ENCODE data around the gene TSC22D2.
A peak's percentile ranks its signal among the peaks of the same experiment; 100 is the strongest.
"Not testable (repeated sequence)": the region's sequence is repeated elsewhere in the genome, so short reads cannot be mapped to it uniquely, and the experiment has no call there.

TSC22D2 gene

DNA sequence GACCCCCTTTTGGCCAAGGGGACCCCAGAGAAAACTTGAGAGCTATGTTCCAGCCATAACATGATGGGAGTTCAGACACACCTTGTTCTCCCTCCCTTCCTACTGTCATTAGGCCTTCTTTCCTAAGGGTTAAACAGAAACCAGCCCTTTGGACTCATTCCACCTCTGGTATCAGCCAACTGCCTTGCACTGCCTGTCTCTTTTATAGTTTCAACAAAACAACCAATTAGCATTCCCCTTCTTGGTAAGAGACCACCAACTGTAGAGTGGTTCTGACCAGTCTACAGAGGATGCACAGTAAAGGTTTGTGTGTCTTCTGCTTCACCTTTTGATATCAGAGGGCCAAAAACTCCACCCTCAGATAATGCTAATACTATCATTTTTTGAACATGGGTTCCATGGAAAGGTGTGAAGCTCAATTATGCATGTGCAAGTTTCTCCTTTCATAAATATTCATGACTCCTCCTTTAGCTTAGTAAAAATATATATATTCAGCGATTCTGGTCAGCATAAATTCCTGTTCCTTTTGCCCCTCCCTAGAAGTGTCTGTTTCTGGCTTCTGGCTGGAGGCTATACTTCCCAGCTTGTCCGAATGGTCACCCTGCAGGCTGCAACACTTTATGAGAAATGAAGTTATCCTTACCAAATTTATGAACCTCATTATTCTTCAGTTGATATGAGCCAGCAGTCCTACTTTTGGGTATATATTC is 82.3 kb downstream of the TSC22D2 start:
- no peak for DNase-seq

DNA sequence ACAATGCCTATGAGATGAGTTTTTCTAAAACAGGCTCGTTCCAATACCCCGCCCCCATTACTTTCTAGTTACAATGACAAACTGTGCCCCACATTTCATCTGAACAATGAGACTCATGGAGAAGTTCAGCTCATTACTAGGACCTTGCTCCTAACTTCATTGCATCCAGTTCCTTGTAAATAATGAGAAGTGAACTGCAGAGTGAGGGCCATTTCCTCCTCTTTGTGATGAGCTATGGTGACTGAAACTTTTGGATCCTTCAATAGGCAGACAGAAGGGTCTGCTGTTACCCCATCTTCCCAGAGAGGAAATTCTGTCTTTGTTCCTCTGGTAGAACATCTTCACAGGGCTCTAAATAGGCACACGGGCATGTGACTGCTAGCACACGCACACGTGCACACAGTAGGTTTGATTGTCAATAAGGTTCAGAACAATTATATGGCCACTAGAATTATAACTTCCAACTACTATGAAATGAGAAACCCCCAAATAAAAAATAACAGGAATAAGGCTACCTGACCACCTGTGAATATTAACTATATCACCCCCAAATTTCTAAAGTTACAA is 86.4 kb downstream of the TSC22D2 start:
- DNase-seq: peak; percentile 45 to 48

DNA sequence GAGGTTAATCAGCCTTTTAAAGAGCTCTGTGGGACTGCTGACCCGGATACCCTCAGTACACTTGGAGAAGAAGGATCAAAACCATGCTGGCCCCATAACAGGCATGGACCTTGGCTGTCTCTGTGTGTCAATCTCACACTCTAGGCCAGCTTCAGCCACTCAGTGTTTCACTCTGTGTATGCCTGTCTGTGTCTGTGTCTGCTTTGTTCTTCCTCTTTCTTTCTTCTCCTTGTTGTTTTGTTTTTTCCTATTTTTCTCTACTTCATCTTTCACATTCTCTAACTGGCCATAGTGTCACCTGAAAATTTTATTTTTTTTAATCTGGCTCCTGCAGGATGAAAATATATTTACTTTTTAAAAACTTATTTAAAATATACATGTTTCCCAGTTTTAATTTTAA is 87.1 kb downstream of the TSC22D2 start:
- peak; percentile 3 to 40 for DNase-seq

DNA sequence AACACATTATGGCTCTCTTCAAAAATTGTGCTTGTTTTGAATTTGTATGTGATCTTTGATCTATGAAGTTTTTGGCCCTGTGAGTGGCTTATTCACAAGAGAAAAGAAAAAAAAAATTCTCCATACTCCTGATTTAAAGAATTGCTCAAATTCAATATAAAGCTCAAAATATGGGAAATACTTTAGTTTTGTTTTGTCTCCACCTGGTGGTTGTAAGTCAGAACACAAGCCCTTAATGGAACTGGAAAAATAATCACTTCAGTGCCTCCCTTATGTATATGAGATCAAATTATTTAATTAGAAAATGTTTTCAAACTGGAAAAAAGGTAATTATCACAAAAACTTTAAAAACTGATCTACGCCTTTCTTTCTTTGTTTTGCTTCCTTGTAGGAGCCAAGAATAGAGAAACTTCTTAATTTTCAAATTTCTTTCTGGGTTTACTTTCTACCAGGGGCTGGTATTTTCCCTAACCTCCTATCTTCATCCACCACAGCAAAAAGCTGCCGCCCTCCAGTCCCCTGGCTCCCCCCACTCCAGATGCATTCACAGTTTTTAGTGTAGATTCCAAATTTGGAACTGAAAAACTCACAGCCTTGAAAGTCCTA is 87.6 kb downstream of the TSC22D2 start:
- peak; percentile 40 to 74 for DNase-seq

DNA sequence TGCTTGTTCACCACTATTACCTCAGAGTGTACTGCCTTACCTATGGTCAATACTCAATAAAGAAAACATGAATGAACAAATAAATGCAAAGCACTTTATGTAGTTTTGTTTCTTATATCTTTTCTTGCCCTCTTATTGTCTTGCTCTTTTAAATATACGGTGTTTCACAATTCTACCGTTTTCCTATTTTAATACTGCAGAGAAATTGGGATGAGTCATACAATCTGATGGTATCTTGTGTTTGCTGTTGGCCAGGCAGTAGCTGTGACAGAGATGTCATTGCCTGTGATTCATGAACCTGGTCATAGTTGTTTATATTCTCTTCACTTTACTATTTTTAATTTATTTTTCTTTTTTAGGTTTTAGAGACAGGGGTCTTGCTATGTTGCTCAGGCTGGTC is 89.9 kb downstream of the TSC22D2 start:
- DNase-seq: peak in 1 of 2 donors; percentile 27

DNA sequence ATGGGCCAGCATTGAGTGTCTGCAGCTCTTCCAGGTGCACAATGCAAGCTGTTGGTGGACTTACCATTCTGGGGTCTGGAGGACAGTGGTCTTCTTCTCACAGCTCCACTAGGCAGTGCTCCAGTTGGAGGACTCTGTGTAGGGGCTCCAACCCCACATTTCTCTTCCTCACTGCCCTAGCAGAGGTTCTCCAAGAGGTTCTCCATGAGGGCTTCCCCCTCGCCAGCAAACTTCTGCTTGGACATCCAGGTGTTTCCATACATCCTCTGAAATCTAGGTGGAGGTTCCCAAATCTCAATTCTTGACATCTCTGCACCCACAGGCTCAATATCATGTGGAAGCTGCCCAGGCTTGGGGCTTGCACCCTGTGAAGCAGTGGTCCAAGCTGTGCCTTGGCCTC is 92.9 kb downstream of the TSC22D2 start:
- DNase-seq: not testable (repeated sequence)

DNA sequence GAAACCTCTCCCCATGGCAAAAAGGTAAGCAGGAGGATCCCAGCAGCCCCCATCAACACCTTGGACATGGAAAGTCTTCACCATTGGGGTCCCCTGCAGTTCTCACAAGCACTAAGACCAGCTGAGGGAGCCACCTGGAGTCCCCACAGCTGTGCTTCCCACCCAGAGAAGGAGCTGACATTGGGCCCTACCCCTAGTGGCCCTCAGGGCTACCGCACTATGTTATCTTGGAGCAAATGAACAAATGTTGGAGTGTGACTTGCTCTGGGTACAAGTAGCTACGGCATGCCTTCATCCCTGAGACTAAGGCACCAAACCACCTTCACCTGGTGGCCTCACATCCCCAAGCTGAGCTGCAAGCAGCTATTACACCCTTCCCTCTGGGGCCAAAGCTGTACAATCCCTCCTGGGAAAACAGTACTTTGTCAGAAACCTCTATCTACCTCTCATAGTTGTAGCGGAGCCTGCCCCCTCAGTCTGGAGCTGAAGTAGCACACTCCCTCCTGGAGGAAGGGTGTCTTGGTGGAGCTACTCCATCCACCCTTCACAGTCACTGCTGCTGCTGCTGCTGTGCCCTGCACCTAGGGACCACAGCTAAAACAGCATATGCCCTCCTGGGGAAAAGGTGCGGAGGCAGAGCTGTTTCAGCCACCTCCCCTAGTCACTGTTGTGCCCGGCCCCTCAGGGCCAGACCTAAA is 95.5 kb downstream of the TSC22D2 start:
- DNase-seq: no peak

DNA sequence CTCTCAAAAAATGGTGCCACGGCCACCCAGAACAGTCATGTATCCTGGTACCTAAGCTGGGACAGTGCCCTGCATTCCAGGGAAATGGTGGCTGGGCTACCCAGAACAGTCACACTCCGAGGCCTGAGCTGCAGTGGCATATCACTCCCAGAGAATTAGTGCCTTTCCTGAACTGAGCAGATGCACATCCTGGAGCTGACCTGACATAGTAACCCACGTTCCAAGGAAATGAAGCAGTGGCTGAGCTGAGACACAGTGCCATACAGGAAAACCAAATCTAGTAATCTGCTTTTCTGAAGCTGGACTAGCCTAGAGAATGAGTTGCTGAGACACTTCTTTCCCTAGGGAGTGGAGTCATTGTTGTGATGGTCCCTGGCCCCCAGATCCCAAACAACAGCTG is 96.4 kb downstream of the TSC22D2 start:
- no peak for DNase-seq

DNA sequence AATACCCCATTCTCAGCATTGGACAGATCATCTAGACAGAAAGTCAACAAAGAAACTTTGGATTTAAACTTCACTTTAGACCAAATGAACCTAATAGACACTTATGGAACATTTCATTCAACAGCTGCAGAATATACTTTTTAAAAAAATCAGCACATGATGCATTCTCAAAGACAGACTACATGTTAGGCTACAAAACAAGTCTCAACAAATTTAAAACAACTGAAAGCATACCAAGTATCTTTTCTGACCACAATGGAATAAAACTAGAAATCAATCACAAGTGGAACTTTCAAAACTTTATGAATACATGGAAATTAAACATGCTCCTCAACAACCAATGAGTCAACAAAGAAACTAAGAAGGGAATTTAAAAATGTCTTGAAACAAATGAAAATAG is 100.3 kb downstream of the TSC22D2 start:
- no peak for DNase-seq

DNA sequence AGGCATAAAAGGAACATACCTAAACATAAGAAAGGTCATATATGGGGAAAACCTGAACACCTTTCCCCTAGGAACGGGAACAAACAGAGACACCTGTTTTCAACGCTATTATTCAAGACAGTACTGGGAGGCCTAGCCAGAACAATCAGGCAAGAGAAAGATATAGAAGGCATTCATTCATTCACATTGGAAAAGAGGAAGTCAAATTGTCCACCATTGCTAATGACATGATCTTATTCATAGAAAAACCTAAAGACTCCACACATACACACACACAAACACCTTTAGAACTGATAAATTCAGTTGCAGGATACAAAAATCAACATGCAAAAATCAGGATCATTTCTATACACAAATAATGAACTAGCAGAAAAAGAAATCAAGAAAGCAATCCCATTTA is 101.7 kb downstream of the TSC22D2 start:
- DNase-seq: no peak

DNA sequence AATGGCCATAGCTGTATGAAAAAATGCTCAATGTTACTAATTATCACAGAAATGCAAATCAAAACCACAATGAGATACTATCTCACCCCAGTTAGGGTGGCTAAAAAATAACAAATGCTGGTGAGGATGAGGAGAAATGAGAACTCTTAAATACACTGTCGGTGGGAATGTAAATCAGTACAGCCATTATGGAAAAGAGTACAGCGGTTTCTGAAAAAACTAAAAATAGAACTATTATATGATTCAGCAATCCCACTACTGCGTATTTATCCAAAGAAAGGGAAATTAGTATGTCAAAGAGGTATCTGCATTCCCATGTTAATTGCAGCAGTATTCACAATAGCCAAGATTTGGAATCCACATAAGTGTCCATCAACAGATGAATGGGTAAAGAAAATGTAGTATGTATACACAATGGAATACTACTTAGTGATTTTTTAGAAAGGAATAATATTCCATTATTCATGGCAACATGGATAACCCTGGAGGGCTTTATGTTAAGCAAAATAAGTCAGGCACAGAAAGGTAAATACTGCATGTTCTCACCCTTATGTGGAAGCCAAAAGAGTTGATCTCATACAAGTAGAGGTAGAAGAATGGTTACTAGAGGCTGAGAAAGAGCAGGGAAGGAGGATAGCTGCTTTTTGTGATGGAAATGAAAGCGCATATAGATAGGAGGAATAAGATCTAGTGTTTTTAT is 103.2 kb downstream of the TSC22D2 start:
- DNase-seq: no peak

DNA sequence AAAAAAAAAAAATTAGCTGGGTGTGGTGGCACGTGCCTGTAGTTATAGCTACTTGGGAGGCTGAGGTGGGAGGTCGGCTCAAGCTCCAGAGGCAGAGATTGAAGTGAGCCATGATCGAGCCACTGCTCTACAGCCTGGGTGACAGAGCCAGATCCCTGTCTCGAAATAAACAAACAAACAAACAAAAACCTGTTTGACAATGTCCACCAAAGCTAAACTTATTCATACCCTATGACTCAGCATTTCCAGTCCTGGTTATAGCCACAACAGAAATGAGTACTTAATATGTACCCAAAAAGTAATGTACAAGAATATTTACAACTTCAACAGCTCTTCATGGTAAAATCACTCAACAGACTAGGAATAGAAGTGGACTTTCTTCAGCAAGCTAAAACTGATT is 107.1 kb downstream of the TSC22D2 start:
- DNase-seq: no peak

Data from inflammatory macrophage (primary cell).